IPS-NIHi7 (cell line): Measurements from ENCODE around the gene SLC16A1.
"Not testable (repeated sequence)": the region's sequence is repeated elsewhere in the genome, so short reads cannot be mapped to it uniquely, and the experiment has no call there.

Source experiments
- DNase-seq: peaks from one replicate; pipeline ENCODE4 v3.0.0; 2012; ENCODE audit warnings: mixed read lengths; ENCODE audit errors: extremely low spot score

SLC16A1 gene

GRCh38 chr1:112925015-112925414 lies 31.0 kb downstream of the SLC16A1 start:
- DNase-seq: no peak

- no peak for DNase-seq
Observed at GRCh38 chr1:112923959-112924349, 32.0 kb downstream of the SLC16A1 start.

- no peak for DNase-seq
Observed at GRCh38 chr1:112923234-112923958, 32.6 kb downstream of the SLC16A1 start.

- DNase-seq: no peak
Observed at GRCh38 chr1:112911506-112912220, 44.3 kb downstream of the SLC16A1 start.

GRCh38 chr1:112909847-112910246 lies 46.1 kb downstream of the SLC16A1 start:
- DNase-seq: no peak

- no peak for DNase-seq
Observed at GRCh38 chr1:112906150-112906698, 49.8 kb downstream of the SLC16A1 start.

GRCh38 chr1:112905395-112906149 lies 50.4 kb downstream of the SLC16A1 start:
- DNase-seq: no peak

- peak; percentile 72 for DNase-seq
Observed at GRCh38 chr1:112904831-112905261, 51.1 kb downstream of the SLC16A1 start.

GRCh38 chr1:112904071-112904830 lies 51.7 kb downstream of the SLC16A1 start:
- DNase-seq: no peak

- DNase-seq: no peak
Observed at GRCh38 chr1:112902221-112902620, 53.8 kb downstream of the SLC16A1 start.

GRCh38 chr1:112901387-112901786 lies 54.6 kb downstream of the SLC16A1 start:
- no peak for DNase-seq

- no peak for DNase-seq
Observed at GRCh38 chr1:112896783-112897182, 59.2 kb downstream of the SLC16A1 start.

GRCh38 chr1:112894561-112895011 lies 61.4 kb downstream of the SLC16A1 start:
- DNase-seq: no peak

GRCh38 chr1:112894010-112894292 lies 62.0 kb downstream of the SLC16A1 start:
- DNase-seq: no peak

- no peak for DNase-seq
Observed at GRCh38 chr1:112893288-112894009, 62.5 kb downstream of the SLC16A1 start.

GRCh38 chr1:112889906-112890305 lies 66.1 kb downstream of the SLC16A1 start:
- DNase-seq: not testable (repeated sequence)

GRCh38 chr1:112889052-112889768 lies 66.8 kb downstream of the SLC16A1 start:
- no peak for DNase-seq

GRCh38 chr1:112888630-112889029 lies 67.4 kb downstream of the SLC16A1 start:
- DNase-seq: no peak

- DNase-seq: no peak
Observed at GRCh38 chr1:112887599-112888283, 68.3 kb downstream of the SLC16A1 start.

- DNase-seq: not testable (repeated sequence)
Observed at GRCh38 chr1:112884996-112885395, 71.0 kb downstream of the SLC16A1 start.
